Activated CD8-positive, alpha-beta memory T cell treated with anti-CD3 and anti-CD28 coated beads, Interleukin-2, amount 50 U/mL, for 4 hours (primary cell): ENCODE results near the gene MYADML2.

Experiments used
- DNase-seq: peaks from one replicate; pipeline ENCODE4 v3.0.0-alpha.2; 2020

Gene MYADML2

DNA sequence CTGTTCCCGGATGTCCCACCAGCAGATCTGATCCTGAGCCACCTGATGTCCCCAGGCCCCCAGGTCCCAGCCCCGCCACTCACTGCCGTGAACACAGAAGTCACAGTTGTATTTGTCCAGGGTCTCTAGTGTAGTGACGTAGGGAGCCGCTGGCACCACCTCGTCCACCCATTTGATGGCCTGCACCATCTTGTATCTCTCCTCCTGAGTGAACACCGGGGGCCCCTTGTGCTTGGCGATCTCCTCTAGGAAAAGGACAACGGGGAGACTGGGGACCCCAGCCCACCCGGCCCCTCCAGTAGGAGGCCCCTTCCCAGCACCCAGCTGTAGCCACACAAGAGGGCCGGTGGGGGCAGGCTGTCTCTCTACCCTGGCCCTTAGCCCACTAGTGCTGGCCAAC, 38.2 kb downstream of the MYADML2 start:
- no peak for DNase-seq

DNA sequence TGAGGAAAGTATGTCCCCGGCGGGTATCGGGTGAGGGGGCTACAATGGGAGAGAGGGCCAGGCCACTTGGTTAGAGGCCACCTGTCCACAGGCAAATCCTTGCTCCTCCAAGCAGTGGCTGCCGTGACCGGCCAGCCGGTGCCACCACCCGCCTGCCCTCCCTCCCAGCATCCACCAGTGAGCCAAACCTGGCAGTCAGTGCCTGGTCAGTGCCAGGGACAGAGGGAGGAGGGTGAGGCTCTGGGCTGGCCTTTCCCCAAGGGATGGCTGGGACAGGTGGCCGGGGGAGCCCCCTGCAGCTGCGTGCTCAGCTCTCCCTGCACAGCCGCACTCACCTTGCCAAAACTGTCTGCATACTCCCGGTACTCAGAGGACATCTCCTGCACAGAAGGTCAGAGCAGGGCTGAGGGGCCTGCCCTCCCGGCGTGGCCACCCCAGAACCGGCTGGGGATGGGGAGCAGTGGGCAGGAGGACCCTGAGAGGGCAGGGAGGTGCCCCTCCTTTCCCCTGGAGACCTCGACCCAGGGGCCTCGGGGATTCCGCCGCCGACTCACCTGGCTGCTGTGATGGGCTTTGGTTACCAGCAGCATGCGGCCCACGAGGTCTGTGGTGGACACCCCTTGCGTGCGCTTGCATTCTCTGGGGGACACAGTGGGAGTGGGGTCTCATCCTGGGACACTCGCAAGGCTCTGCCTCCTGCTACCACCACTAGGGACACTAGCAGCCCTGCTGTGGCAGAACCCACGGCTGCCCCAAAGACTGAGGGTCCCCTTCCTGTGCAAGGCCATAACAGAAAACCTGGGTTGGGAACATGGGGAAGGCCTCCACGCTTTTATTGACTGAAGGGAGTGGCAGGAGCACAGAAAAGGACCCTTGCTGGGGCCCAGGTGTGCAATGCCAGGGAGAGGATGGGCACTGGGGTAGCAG, 39.6 kb downstream of the MYADML2 start:
- no peak for DNase-seq

DNA sequence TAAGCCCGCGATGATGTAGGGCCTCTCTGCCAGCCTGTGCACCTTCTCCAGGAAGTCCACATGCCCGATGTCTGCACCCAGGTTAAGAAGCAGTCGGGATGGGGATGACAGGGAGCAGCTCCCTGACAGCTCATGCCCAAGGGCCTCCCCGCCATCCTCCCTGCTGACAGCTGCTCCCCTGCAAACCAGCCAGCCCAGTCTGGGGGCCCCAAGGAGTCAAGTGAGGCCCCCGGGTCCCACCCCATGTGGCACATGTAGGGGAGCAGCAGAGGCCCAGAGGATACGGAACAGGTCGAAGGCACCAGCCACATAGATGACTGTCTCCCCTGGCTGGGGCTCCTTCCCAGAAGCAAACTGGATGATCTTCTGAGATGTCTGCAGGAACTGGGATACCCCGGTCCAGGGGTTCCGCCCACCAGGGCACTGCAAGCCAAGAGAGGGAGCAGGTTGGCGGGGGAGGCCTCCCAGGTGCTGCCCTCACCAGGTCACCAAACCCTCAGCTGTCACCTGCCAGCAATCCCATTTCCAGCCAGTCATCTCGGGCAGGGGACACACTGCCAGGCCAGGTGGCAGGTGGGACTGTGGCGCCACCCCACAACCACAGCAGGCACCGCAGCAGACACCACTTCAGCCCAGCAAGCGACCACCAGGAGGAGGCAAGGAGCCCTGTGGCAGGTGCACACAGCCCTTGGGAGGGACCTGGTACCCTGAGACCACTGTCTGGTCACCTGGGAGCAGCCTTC, 40.4 kb downstream of the MYADML2 start:
- no peak for DNase-seq

DNA sequence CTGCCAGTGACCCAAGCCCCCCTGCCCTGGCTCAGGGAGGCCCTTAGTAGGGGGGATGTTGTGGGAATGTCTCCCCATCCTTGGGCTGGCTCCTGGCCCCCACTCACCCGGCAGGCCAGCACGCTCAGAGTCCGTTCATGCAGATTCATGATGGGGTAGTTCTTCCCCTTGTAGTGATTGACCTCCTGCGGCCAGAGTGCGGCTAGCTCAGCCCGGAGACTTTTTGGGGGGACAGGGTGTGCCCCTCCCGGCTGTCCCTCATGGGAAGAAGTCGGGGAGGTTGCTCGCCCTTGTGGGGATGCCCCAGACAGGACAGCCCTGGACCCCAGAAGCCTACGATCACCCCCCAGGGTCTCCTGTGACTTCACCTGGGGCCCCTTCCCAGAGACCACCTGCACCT, 41.0 kb downstream of the MYADML2 start:
- DNase-seq: no peak

DNA sequence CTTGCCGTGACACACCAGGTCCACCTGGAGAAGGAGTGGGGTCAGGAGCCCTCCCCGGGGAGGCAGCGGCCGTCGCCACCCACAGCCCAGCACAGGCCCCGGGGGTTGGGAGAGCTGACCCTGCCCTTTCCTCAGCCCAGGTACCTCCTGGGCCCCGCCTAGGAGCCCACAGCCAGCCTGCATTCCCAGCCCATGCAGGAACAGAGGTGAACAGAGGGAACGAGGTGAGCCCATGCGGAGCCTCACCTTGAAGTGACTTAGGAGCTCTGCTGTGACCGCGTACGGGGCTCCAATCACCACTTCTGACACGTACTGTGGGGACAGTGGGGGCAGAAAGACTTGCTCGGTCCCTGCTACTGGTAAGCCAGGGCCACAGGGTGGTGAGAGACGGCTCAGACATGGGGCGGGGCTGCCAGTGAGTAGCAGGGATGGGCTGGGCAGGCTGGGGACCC, 41.6 kb downstream of the MYADML2 start:
- no peak for DNase-seq

- no peak for DNase-seq
Observed at GRCh38 chr17:81904600-81905423, 42.2 kb downstream of the MYADML2 start.

DNA sequence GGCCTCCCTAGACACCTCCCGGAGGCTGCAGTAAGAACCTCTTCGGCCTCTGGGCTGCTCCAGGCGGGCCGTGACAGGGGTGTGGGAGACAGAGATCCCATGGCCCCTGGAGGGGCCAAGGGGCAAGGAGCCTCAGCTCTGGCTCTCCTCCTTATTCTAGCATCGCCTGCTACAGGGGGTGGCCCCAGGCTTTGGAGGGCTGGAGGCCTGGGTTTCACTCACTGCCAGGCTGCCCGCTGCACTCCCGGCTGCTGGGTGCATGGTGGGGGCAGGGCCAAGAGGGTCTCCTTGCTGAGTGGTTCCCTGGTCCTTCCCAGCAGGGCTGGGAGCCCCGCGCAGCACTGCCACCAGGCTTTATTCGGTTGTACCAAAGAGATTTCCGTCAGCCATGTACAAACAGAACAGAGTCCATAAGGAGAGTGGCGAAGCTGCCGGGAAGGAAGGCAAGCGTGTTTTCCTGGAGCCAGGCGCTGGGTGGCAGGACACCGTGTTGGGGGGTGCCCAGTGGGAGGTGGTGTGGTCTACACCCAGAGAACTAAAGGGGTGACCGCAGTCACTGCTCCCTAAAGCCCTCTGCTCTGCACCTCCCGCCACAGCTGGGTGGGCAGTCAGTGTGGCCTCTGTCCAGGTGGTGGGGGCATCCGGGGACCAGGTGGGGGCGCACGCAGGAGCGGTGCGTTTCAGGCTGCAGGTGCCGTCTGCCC, 43.0 kb downstream of the MYADML2 start:
- DNase-seq: no peak

- DNase-seq: no peak
Observed at GRCh38 chr17:81903415-81903831, 43.6 kb downstream of the MYADML2 start.

- DNase-seq: no peak
Observed at GRCh38 chr17:81902653-81903414, 44.2 kb downstream of the MYADML2 start.

DNA sequence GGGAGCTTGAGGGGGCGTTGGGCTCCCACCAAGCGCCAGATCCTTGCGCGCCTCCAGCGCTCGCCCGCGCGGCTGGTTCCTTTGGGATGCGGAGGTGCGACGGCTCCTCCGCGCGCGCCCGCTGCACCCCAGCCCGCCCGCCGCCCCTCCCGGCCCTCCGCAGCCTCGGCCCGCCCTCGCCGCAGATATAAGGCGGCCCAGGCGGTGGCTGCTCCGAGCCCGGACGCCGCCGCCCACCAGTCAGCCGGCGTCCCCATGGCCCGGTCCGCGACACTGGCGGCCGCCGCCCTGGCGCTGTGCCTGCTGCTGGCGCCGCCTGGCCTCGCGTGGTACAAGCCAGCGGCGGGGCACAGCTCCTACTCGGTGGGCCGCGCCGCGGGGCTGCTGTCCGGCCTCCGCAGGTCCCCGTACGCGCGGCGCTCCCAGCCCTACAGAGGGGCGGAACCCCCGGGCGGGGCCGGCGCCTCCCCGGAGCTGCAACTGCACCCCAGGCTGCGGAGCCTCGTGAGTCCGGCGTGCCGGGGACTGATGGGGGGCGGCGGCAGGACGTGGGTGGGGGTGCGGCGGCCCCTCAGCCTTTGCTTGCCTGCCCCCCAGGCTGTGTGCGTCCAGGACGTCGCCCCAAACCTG, 44.9 kb downstream of the MYADML2 start, which contains the start of gene NPB:
Gene NPB (plus strand): TSS at position 216 of the 630 bp plus-strand sequence. CDS start 40 bp downstream, at position 256.
- no peak for DNase-seq

DNA sequence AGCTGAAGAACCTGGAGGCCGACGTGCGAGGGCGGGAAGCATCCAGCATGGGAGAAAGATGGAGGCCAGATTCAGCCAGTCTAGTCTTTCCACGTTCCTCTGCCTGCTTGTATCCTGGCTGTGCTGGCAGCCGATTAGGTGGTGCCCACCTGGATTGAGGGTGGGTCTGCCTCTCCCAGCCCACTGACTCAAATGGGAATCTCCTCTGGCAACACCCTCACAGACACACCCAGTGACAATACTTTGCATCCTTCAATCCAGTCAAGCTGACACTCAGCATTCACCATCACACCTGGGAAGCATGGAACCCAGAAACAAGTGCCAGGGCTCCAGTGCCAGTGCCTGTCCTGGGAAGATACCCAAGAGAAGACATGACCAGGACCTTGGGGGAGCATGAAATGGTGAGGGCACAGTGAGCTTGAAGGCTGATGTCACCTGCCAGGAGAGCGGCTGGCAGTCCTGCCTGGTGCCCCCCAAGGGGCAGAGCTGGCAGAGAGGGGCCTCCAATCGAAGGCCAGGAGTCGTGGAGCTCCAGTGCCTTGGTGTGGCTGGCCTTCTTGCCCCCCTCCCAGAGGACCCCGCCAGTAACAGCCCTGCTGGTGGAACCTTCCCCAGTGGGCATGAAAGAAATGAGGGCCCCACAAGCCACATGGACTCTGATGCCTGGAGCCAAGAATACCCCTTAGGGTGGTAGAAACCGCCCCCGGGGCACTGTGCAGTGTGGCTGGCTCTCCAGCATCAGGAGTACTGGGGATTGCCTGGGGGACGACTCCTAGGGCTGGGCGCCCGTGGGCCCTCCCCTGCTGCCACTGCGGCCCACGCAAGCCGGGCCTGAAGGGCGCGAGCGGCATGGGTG, 45.6 kb downstream of the MYADML2 start:
- no peak for DNase-seq

DNA sequence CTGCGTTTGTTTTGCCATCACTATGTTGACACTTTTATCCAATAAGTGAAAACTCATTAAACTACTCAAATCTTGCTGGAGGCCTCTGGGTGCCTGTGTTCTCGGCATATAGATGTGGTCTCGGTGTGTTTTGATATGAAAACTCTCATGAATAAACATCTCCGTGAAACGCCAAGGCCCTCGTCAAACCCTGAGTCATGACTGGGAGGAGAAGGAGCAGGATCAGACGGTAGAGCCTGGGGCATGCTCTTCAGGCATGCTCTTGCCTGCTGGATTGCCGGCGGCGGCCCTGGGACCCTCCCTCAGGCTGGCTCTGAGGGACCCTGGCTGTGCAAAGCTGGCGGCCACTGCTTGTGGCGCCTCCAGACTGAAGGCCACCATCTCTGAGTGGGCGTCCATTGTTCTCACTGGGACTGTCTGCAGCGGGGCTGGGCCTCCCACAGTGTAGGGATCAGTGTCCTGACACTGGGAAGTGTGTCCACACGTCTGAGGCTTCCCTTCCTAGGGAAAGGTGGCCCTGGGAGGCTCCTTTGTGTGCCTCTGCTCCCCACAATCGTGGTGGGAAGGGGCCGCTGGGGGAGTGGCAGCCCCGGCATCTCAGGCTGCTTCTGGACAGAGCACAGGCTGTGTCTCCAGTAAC, 46.7 kb downstream of the MYADML2 start:
- DNase-seq: no peak

- DNase-seq: no peak
Observed at GRCh38 chr17:81899514-81900166, 47.4 kb downstream of the MYADML2 start.

DNA sequence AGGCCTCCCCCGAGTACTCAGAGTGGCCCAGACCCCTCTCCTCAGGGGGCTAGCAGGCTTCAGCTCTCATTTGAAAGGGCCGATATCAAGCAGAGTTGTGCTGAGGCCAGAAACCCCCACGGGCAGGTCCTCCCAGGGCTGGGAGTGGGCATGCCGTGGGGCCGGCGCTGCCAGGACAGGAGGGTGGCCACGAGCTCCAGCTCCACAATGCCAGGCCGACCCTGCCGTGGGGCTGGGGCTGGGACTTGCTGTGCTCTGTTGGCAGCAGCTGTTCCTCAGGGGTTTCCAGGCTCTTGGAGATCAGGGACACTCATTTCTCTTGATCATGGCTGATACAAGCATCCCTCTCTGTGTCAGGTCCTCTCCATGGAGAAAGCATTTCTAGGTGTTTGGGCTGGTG, 48.1 kb downstream of the MYADML2 start:
- DNase-seq: no peak

GRCh38 chr17:81898029-81898866, 48.8 kb downstream of the MYADML2 start:
- DNase-seq: no peak

- DNase-seq: no peak
Observed at GRCh38 chr17:81895400-81895799, 51.6 kb downstream of the MYADML2 start.

DNA sequence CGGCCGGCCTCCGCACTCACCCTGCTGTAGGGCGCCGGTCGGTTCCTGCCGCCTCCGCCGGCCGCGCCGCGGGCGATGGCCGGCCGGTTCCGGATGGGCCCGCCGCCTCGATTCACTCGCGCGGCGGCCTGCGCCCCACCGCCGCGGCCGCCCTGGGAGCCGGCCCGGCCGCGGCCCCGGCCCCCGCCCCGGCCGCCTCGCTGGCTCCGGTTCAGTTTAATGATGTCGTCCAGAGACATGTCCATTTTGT, 55.8 kb downstream of the MYADML2 start:
- no peak for DNase-seq
